Measurements from ENCODE around the gene FBN1.

FBN1 gene

DNA sequence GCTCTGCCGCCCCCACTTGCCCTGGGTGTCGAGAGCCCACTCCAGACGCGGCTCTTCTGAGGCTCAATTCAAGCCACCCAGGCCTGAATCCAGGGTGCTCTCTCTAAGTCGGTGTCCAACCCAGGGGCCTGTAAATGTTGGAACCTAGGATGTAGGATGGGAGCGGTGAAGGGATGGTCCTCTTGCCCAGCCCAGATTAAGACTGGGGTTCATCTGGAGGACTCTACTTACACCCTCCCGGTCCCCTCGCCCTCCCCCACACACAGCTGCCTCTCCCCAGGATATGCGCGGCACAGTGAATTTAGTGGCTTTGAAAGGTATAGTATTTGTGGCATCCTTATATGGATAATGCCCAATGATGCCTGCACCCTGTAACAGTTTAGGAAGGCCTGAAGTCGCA is 822 bp upstream of the FBN1 start (continued):
- TF ChIP-seq, protein P1, sequence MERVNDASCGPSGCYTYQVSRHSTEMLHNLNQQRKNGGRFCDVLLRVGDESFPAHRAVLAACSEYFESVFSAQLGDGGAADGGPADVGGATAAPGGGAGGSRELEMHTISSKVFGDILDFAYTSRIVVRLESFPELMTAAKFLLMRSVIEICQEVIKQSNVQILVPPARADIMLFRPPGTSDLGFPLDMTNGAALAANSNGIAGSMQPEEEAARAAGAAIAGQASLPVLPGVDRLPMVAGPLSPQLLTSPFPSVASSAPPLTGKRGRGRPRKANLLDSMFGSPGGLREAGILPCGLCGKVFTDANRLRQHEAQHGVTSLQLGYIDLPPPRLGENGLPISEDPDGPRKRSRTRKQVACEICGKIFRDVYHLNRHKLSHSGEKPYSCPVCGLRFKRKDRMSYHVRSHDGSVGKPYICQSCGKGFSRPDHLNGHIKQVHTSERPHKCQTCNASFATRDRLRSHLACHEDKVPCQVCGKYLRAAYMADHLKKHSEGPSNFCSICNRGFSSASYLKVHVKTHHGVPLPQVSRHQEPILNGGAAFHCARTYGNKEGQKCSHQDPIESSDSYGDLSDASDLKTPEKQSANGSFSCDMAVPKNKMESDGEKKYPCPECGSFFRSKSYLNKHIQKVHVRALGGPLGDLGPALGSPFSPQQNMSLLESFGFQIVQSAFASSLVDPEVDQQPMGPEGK (CRISPR knock-in tag; IDR thresholded peaks at IDR 0.05; ENCODE audit: borderline replicate concordance), result no peak
- TF ChIP-seq, protein P2, sequence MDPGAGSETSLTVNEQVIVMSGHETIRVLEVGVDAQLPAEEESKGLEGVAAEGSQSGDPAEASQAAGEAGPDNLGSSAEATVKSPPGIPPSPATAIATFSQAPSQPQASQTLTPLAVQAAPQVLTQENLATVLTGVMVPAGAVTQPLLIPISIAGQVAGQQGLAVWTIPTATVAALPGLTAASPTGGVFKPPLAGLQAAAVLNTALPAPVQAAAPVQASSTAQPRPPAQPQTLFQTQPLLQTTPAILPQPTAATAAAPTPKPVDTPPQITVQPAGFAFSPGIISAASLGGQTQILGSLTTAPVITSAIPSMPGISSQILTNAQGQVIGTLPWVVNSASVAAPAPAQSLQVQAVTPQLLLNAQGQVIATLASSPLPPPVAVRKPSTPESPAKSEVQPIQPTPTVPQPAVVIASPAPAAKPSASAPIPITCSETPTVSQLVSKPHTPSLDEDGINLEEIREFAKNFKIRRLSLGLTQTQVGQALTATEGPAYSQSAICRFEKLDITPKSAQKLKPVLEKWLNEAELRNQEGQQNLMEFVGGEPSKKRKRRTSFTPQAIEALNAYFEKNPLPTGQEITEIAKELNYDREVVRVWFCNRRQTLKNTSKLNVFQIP (CRISPR knock-in tag; IDR thresholded peaks at IDR 0.05; ENCODE audit: borderline replicate concordance, low read depth), result no peak

DNA sequence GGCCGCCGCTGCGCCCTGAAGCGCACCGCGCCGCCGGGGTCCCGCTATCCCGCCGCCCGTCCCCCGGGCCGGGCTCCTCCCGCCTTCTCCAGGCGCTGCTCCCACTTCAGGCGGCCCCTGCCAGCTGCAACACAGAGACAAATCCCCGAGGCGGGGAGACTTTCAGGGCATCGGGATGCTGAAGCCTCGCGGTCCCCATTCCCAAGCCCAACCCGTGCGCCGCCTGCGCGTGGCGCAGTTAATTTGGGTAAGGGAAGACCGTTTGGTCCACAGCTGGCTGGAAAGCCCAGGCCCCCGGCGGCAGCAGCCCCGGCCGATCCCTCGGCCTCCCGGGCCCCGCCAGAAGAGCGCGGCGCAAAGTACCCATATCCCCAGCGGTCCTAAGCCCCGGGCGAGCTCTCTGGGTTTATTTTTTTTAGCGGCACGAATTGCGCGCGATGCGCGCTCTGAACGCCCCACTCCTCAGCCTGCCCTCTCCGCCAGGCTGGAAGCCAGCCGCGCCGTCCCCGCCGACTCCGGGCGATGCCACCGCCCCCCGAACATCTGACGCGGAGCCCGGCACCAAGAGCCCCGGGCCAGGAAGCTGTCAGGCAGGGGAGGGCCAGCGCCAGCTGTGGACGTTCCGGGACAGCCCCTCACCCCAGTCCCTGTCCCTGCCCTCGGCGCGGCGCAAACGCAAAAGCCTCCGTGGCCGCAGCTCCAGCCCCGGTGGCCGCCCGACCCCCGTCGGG is 517 bp downstream of the FBN1 start:
- peak; percentile 37 for ATAC-seq
- TF ChIP-seq CSDC2 (CRISPR knock-in tag; IDR thresholded peaks at IDR 0.05), result no peak
- TF ChIP-seq GLIS3 (CRISPR knock-in tag; IDR thresholded peaks at IDR 0.05), result no peak
- TF ChIP-seq, protein P3, sequence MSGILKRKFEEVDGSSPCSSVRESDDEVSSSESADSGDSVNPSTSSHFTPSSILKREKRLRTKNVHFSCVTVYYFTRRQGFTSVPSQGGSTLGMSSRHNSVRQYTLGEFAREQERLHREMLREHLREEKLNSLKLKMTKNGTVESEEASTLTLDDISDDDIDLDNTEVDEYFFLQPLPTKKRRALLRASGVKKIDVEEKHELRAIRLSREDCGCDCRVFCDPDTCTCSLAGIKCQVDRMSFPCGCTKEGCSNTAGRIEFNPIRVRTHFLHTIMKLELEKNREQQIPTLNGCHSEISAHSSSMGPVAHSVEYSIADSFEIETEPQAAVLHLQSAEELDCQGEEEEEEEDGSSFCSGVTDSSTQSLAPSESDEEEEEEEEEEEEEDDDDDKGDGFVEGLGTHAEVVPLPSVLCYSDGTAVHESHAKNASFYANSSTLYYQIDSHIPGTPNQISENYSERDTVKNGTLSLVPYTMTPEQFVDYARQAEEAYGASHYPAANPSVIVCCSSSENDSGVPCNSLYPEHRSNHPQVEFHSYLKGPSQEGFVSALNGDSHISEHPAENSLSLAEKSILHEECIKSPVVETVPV (CRISPR knock-in tag; IDR thresholded peaks at IDR 0.05), result no peak
- TF ChIP-seq TOX (CRISPR knock-in tag; IDR thresholded peaks at IDR 0.05; ENCODE audit: borderline replicate concordance), result no peak
- TF ChIP-seq, protein P4, sequence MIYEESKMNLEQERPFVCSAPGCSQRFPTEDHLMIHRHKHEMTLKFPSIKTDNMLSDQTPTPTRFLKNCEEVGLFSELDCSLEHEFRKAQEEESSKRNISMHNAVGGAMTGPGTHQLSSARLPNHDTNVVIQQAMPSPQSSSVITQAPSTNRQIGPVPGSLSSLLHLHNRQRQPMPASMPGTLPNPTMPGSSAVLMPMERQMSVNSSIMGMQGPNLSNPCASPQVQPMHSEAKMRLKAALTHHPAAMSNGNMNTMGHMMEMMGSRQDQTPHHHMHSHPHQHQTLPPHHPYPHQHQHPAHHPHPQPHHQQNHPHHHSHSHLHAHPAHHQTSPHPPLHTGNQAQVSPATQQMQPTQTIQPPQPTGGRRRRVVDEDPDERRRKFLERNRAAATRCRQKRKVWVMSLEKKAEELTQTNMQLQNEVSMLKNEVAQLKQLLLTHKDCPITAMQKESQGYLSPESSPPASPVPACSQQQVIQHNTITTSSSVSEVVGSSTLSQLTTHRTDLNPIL (CRISPR knock-in tag; IDR thresholded peaks at IDR 0.05; ENCODE audit: low read depth), result no peak
- no peak for TF ChIP-seq ZNF70 (CRISPR knock-in tag; IDR thresholded peaks at IDR 0.05)
- no peak for TF ChIP-seq TCF4 (CRISPR knock-in tag; IDR thresholded peaks at IDR 0.05; ENCODE audit: borderline replicate concordance)
- TF ChIP-seq OSR1 (CRISPR knock-in tag; IDR thresholded peaks at IDR 0.05), result no peak
- TF ChIP-seq, protein P5, sequence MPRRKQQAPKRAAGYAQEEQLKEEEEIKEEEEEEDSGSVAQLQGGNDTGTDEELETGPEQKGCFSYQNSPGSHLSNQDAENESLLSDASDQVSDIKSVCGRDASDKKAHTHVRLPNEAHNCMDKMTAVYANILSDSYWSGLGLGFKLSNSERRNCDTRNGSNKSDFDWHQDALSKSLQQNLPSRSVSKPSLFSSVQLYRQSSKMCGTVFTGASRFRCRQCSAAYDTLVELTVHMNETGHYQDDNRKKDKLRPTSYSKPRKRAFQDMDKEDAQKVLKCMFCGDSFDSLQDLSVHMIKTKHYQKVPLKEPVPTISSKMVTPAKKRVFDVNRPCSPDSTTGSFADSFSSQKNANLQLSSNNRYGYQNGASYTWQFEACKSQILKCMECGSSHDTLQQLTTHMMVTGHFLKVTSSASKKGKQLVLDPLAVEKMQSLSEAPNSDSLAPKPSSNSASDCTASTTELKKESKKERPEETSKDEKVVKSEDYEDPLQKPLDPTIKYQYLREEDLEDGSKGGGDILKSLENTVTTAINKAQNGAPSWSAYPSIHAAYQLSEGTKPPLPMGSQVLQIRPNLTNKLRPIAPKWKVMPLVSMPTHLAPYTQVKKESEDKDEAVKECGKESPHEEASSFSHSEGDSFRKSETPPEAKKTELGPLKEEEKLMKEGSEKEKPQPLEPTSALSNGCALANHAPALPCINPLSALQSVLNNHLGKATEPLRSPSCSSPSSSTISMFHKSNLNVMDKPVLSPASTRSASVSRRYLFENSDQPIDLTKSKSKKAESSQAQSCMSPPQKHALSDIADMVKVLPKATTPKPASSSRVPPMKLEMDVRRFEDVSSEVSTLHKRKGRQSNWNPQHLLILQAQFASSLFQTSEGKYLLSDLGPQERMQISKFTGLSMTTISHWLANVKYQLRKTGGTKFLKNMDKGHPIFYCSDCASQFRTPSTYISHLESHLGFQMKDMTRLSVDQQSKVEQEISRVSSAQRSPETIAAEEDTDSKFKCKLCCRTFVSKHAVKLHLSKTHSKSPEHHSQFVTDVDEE (CRISPR knock-in tag; IDR thresholded peaks at IDR 0.05), result no peak
- TF ChIP-seq ESRRG (CRISPR knock-in tag; IDR thresholded peaks at IDR 0.05), result no peak
- TF ChIP-seq SNAI2 (CRISPR knock-in tag; IDR thresholded peaks at IDR 0.05), result no peak
- no peak for TF ChIP-seq RARB (CRISPR knock-in tag; IDR thresholded peaks at IDR 0.05)
- no peak for TF ChIP-seq ARNTL (CRISPR knock-in tag; IDR thresholded peaks at IDR 0.05; ENCODE audit: borderline replicate concordance, low read depth)
- no peak for TF ChIP-seq ZFP3 (CRISPR knock-in tag; IDR thresholded peaks at IDR 0.05)
- no peak for TF ChIP-seq ZFP30 (CRISPR knock-in tag; IDR thresholded peaks at IDR 0.05)

DNA sequence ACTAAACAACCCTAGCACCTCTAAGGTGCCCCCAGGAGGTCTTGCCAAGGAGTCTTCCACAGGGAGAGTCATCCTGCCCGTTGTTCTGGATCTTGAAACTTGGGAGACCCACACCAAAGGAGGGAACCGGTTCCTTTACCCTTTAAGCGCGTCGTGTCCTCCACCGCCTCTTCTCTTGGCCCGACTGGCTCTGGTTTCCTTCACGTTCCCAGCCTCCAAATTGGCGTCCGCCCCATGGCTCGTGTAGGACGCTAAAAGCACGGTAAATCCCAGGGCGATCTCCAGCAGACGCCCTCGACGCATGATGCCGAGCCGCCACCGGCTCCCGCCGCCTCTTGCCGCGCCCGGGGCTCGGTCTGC is 1.1 kb downstream of the FBN1 start:
- ATAC-seq, result no peak
- TF ChIP-seq, protein P5 (CRISPR knock-in tag; IDR thresholded peaks at IDR 0.05), result no peak
- TF ChIP-seq ZC3H10 (CRISPR knock-in tag; IDR thresholded peaks at IDR 0.05), result no peak
- TF ChIP-seq, protein P4 (CRISPR knock-in tag; IDR thresholded peaks at IDR 0.05; ENCODE audit: low read depth), result no peak
